SU-DHL-6 (cell line): ENCODE measurements around the gene NEDD4.
"Not testable (repeated sequence)": the region's sequence is repeated elsewhere in the genome, so short reads cannot be mapped to it uniquely, and the experiment has no call there.

Experiments
- H2AFZ ChIP-seq: fragments of 200-600 bp; sonication (generic); 2 replicates; pipeline ENCODE4 v1.6.1; 2014; ENCODE audit warnings: low read depth, mild to moderate bottlenecking, moderate library complexity, mixed read lengths, antibody characterized with exemption, low read length; ENCODE audit not compliant: severe bottlenecking
- H3F3A ChIP-seq: fragments of 200-600 bp; shearing (Covaris generic); 2 replicates; pipeline ENCODE4 v1.6.0; 2016; ENCODE audit warnings: antibody characterized with exemption, mild to moderate bottlenecking; ENCODE audit not compliant: insufficient read depth
- H3K27ac ChIP-seq: fragments of 200-600 bp; sonication (generic); 2 replicates; pipeline ENCODE4 v1.5.1; 2016; ENCODE audit warnings: low read depth, mild to moderate bottlenecking, low read length, moderate library complexity, mixed read lengths
- H3K27me3 ChIP-seq: fragments of 200-600 bp; sonication (generic), shearing (Covaris generic); 2 replicates; pipeline ENCODE4 v1.6.0; 2014; ENCODE audit warnings: mild to moderate bottlenecking, low read length
- H3K36me3 ChIP-seq: fragments of 200-600 bp; sonication (generic); 2 replicates; pipeline ENCODE4 v1.6.1; 2014; ENCODE audit warnings: mild to moderate bottlenecking, low read length, mixed read lengths
- H3K4me2 ChIP-seq: fragments of 300-600, 200-600 bp; shearing (Covaris generic), sonication (generic); 2 replicates; pipeline ENCODE4 v1.6.0; 2014; ENCODE audit warnings: low read length, low read depth, mild to moderate bottlenecking; ENCODE audit not compliant: poor library complexity, severe bottlenecking
- H3K4me3 ChIP-seq: fragments of 200-600 bp; sonication (generic); 2 replicates; pipeline ENCODE4 v1.5.1; 2014; ENCODE audit warnings: antibody characterized with exemption, low read length, mild to moderate bottlenecking, mixed read lengths; ENCODE audit not compliant: insufficient read depth, poor library complexity, severe bottlenecking
- H3K79me2 ChIP-seq: fragments of 200-600 bp; sonication (generic); 2 replicates; pipeline ENCODE4 v1.6.1; 2014; ENCODE audit warnings: mild to moderate bottlenecking, low read length, moderate library complexity; ENCODE audit not compliant: insufficient read depth
- H3K9ac ChIP-seq: fragments of 200-600 bp; sonication (generic); 2 replicates; pipeline ENCODE4 v1.7.0; 2014; ENCODE audit warnings: mild to moderate bottlenecking, low read length
- H3K9me2 ChIP-seq: fragments of 200-600 bp; sonication (generic); replicated peaks from 2 replicates; pipeline ENCODE4 v1.6.1; 2014; ENCODE audit warnings: low read length; ENCODE audit not compliant: insufficient read depth
- H3K9me3 ChIP-seq: fragments of 200-600 bp; sonication (generic); 2 replicates; pipeline ENCODE4 v1.6.1; 2014; ENCODE audit warnings: low read length, mixed read lengths; ENCODE audit not compliant: insufficient read depth
- H4K20me1 ChIP-seq: fragments of 200-600 bp; sonication (generic); 2 replicates; pipeline ENCODE4 v1.6.1; 2014; ENCODE audit warnings: low read depth, mild to moderate bottlenecking, antibody characterized with exemption, low read length, moderate library complexity, mixed read lengths
- EZH2phosphoT487 ChIP-seq: fragments of 200-600 bp; sonication (generic), shearing (Covaris generic); conservative IDR thresholded peaks from 2 replicates; pipeline ENCODE4 v1.6.1; 2018; ENCODE audit warnings: mild to moderate bottlenecking, antibody characterized with exemption, low read length, moderate library complexity, mixed read lengths
- TF ChIP-seq, protein P1 (sequence below): fragments of 200-600 bp; sonication (generic); IDR thresholded peaks from one replicate; pipeline ENCODE4 v1.5.1; 2017; ENCODE audit warnings: antibody characterized with exemption, mild to moderate bottlenecking, low read length, moderate library complexity; ENCODE audit not compliant: insufficient read depth, poor library complexity, severe bottlenecking

The NEDD4 gene

DNA sequence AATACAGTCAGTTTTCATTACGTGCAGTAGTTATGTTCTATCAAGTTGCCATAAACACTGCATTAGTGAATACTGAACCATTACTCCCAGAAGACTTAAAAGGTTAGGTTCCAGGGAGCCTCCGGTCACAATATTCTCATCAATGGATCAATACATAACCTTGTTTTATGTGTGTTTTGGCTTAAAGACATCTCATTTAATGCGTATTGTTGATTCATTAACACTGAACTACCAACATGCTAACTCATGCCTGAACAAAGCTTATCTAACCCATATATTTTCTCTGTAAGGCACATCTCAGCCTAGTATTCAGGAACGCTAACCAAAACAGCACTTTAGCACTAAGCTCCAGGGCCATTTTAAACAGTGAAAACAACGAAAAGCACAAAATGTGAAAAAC, 24.1 kb upstream of the NEDD4 start:
- Histone ChIP-seq H3K4me3 (no peak overlapping the region), H3K79me2 (no peaks in the 10 kb centered on the region), H3K36me3 (no peaks in the 10 kb centered on the region), H2AFZ (no peak overlapping the region), H3K4me2 (no peak overlapping the region), H4K20me1 (no peaks in the 10 kb centered on the region), H3K27ac (no peak overlapping the region), H3K9me2 (no peaks in the 10 kb centered on the region), H3F3A (no peaks in the 10 kb centered on the region), H3K9me3 (peaks cover 14% of the 10 kb centered on the region; the same call in 1 of the 2 replicates), H3K9ac (no peak overlapping the region), H3K27me3 (no peaks in the 10 kb centered on the region)
- TF ChIP-seq, protein P1, sequence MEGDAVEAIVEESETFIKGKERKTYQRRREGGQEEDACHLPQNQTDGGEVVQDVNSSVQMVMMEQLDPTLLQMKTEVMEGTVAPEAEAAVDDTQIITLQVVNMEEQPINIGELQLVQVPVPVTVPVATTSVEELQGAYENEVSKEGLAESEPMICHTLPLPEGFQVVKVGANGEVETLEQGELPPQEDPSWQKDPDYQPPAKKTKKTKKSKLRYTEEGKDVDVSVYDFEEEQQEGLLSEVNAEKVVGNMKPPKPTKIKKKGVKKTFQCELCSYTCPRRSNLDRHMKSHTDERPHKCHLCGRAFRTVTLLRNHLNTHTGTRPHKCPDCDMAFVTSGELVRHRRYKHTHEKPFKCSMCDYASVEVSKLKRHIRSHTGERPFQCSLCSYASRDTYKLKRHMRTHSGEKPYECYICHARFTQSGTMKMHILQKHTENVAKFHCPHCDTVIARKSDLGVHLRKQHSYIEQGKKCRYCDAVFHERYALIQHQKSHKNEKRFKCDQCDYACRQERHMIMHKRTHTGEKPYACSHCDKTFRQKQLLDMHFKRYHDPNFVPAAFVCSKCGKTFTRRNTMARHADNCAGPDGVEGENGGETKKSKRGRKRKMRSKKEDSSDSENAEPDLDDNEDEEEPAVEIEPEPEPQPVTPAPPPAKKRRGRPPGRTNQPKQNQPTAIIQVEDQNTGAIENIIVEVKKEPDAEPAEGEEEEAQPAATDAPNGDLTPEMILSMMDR, result no peak
- TF ChIP-seq EZH2phosphoT487, result no peak

DNA sequence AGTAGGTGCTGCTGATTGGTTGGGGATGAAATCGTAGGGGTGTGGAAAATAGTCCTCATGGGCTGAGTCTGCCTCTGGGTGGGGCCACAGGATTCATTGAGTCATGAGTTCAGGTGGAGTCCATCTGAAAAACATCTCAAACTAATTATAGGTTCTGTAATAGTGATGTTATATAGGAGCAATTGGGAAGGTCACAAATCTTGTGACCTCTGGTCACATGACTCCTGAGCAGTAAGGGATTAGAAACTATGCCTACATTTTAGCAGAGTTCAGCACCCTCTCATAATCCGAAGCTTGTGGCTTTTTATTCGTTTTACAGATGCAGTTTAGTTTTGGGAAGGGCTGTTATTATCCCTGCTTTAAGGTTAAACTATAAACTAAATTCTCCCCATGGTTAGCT, 22.9 kb upstream of the NEDD4 start:
- H3K9me2 ChIP-seq, result no peaks in the 10 kb centered on the region
- no peak overlapping the region for H3K4me3 ChIP-seq
- no peak for TF ChIP-seq EZH2phosphoT487
- no peaks in the 10 kb centered on the region for H3K27me3 ChIP-seq
- H3K27ac ChIP-seq, result no peak overlapping the region
- H3K36me3 ChIP-seq, result no peaks in the 10 kb centered on the region
- H3K79me2 ChIP-seq, result no peaks in the 10 kb centered on the region
- H3F3A ChIP-seq, result no peaks in the 10 kb centered on the region
- no peak overlapping the region for H3K9ac ChIP-seq
- no peak overlapping the region for H2AFZ ChIP-seq
- H4K20me1 ChIP-seq, result no peaks in the 10 kb centered on the region
- no peak overlapping the region for H3K4me2 ChIP-seq
- peaks cover 14% of the 10 kb centered on the region; the same call in 1 of the 2 replicates for H3K9me3 ChIP-seq

DNA sequence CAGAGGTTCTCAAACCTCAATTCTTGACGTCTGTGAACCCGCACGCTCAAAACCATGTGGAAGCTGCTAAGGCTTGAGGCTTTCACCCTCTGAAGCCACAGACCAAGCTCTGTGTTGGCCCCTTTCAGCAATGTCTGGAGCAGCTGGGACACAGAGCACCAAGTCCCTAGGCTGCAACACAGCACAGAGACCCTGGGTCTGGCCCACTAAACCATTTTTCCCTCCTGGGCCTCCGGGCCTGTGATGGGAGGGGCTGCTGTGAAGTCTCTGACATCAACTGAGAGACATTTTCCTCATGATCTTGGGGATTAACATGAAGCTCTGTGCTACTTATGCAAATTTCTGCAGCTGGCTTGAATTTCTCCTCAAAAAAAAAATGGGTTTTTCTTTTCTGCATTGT, 21.3 kb upstream of the NEDD4 start:
- no peaks in the 10 kb centered on the region for H3K27me3 ChIP-seq
- no peaks in the 10 kb centered on the region for H4K20me1 ChIP-seq
- no peaks in the 10 kb centered on the region for H3K9me2 ChIP-seq
- H3K9ac ChIP-seq, result no peak overlapping the region
- no peak overlapping the region for H3K4me2 ChIP-seq
- no peaks in the 10 kb centered on the region for H3K36me3 ChIP-seq
- H2AFZ ChIP-seq, result no peak overlapping the region
- no peaks in the 10 kb centered on the region for H3K79me2 ChIP-seq
- no peak overlapping the region for H3K27ac ChIP-seq
- H3K9me3 ChIP-seq, result peaks cover 14% of the 10 kb centered on the region; the same call in 1 of the 2 replicates
- no peak for TF ChIP-seq EZH2phosphoT487
- TF ChIP-seq, protein P1, result no peak
- no peak overlapping the region for H3K4me3 ChIP-seq
- no peaks in the 10 kb centered on the region for H3F3A ChIP-seq

DNA sequence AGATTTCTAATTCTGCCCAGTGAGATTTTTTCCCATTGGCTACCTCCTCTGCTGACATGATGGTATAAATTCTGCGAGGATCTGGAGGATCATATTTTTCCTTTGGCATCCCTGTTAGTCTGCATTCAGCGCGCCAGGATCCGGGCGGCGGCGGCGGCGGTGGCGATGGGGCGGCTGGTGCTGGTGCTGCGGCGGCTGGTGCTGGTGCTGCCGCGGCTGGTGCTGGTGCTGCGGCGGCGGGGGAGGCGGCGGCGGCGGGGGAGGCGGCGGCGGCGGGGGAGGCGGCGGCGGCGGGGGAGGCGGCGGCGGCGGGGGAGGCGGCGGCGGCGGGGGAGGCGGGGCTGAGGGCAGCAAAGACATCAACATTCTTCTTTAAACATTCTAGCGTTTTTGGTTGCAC, 13.6 kb upstream of the NEDD4 start:
- not testable (repeated sequence) for H3K27ac ChIP-seq, H3K36me3 ChIP-seq, H4K20me1 ChIP-seq, H3K27me3 ChIP-seq, H2AFZ ChIP-seq, H3K4me2 ChIP-seq, H3F3A ChIP-seq, H3K9me2 ChIP-seq, H3K9ac ChIP-seq, H3K4me3 ChIP-seq, H3K9me3 ChIP-seq, H3K79me2 ChIP-seq

DNA sequence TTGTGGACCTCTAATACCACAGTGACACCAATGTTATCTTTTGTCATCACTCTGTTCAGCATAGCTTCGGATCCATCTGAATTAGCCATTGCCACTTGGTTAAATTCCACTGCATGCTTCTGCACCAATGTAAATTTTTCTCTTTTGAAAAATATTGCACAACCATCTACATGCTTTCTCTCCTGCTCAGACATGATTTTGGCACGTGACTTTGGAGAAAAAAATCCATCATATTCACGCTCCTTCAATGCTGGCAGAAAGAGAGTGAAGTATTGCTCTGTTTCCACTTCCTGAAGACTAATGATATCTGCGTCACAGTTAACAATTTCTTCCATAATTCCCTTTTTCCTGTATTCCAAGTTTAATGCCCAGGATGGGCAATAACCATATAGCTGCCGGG, 13.0 kb upstream of the NEDD4 start:
- H3K36me3 ChIP-seq, H3K4me2 ChIP-seq, H3F3A ChIP-seq, H3K27ac ChIP-seq, H3K79me2 ChIP-seq, H3K4me3 ChIP-seq, H3K9me3 ChIP-seq, H2AFZ ChIP-seq, H3K9ac ChIP-seq, H3K27me3 ChIP-seq, H3K9me2 ChIP-seq, H4K20me1 ChIP-seq: not testable (repeated sequence)

DNA sequence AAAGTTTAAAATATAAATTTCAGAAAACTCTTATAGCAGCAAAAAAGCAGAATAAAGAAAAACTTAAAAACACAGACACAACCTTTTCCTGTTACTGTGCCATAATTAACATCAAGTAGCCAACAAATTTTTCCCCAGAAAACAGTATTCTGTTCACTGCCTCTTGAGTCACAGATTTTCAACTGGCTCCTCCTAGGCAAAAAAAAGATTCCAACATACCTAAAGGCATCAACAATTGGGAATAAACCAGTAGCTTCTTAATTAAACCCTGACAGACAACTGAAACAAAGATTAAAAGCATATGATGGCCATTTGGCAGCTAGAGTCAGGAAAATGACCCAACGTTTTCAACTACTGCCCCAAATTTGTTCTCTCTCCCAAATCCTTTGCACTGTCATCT, 10.9 kb upstream of the NEDD4 start:
- not testable (repeated sequence) for H3F3A ChIP-seq, H4K20me1 ChIP-seq, H3K27ac ChIP-seq, H3K79me2 ChIP-seq, H3K4me2 ChIP-seq, H3K4me3 ChIP-seq, H3K36me3 ChIP-seq, H3K9me3 ChIP-seq, H3K9ac ChIP-seq, H3K27me3 ChIP-seq, H2AFZ ChIP-seq, H3K9me2 ChIP-seq

DNA sequence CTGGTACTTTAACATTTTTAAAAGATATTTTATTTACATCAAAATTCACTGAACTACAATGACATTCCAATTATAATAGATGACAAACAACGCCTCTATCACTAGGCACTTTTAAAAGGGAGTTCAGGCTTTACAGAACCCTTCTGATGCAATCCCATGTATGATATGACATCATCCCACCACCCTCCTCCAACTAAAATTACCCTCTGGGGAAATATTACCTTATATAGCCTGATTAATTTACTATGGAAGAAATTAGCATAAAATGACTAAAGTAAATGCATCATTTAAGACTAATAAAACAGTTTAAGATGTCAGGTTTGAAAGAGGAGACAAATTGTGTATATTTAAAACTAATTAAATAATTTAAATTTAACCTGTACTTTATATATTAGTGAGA, 10.4 kb upstream of the NEDD4 start:
- H3K9me3 ChIP-seq, result not testable (repeated sequence)

More for the DNA sequence above, 10.4 kb upstream of the NEDD4 start:
- H3K79me2 ChIP-seq, H3K9me2 ChIP-seq, H4K20me1 ChIP-seq, H2AFZ ChIP-seq, H3K9ac ChIP-seq, H3K27me3 ChIP-seq, H3F3A ChIP-seq, H3K4me2 ChIP-seq, H3K36me3 ChIP-seq, H3K4me3 ChIP-seq, H3K27ac ChIP-seq: not testable (repeated sequence)
